Right atrium auricular region (tissue), 2 donors: ENCODE data around the gene PCDH9. TPM values are rescaled to one million over a fixed set of nuclear protein-coding genes. Genes with fewer than 3 reads are reported as not detected.
"Not testable (repeated sequence)": the region's sequence is repeated elsewhere in the genome, so short reads cannot be mapped to it uniquely, and the experiment has no call there.

Experiments used
- DNase-seq: peaks from one replicate; pipeline ENCODE4 v3.0.0-alpha.2; 2019; ENCODE audit warnings: low spot score
- H3K27ac ChIP-seq, 2 donors: fragments of 200-600 bp; sonication (generic); 1 replicate in 1 of 2; 2 replicates in 1 of 2; pipeline ENCODE4 v1.5.1; 2016 to 2019
- H3K27me3 ChIP-seq, 2 donors: fragments of 200-600 bp; sonication (generic); one replicate each; pipeline versions ENCODE4 v1.5.1 to v1.6.0; 2017 to 2019
- H3K36me3 ChIP-seq: fragments of 200-600 bp; sonication (generic); one replicate; pipeline ENCODE4 v1.5.1; 2016
- H3K4me1 ChIP-seq, 2 donors: fragments of 200-600 bp; sonication (generic); one replicate each; pipeline versions ENCODE4 v1.5.1 to v1.6.0; 2017 to 2019
- H3K4me3 ChIP-seq, 2 donors: fragments of 200-600 bp; sonication (generic); 1 replicate in 1 of 2; 2 replicates in 1 of 2; pipeline ENCODE4 v1.5.1; 2017 to 2019; ENCODE audit warnings: mild to moderate bottlenecking in 1 of 2, moderate library complexity in 1 of 2
- H3K9me3 ChIP-seq, 2 donors: fragments of 200-600 bp; sonication (generic); one replicate each; pipeline ENCODE4 v1.5.1; 2019
- CTCF ChIP-seq, 2 donors: fragments of 200-600 bp; sonication (generic); IDR thresholded peaks; one replicate each; pipeline ENCODE4 v1.5.1; 2019; ENCODE audit warnings: antibody characterized with exemption in 2 of 2
- total RNA-seq, 2 donors: library from RNA; depleted of rRNA; stranded (reverse); fragments of >200 nt; gene quantifications; one replicate each; pipeline ENCODE4 v1.1.0, GENCODE V29; 2016

PCDH9 gene
- total RNA-seq, 2 donors from 2014 or later: 19.4 to 28.7 TPM

GRCh38 chr13:66266348-66266747 is 963.8 kb downstream of the PCDH9 start:
- Histone ChIP-seq H3K27ac (no peak overlapping the region), H3K27me3 (no peaks in the 10 kb centered on the region), H3K4me3 (no peak overlapping the region), H3K4me1 (no peaks in the 10 kb centered on the region), H3K36me3 (no peaks in the 10 kb centered on the region), H3K9me3 (no peaks in the 10 kb centered on the region)
- no peak for TF ChIP-seq CTCF (IDR thresholded peaks at IDR 0.05)
- DNase-seq: no peak

GRCh38 chr13:66265371-66265770 is 964.8 kb downstream of the PCDH9 start:
- DNase-seq: no peak
- H3K27ac ChIP-seq: no peak overlapping the region
- no peak for TF ChIP-seq CTCF (IDR thresholded peaks at IDR 0.05)
- H3K36me3 ChIP-seq: no peaks in the 10 kb centered on the region
- H3K4me1 ChIP-seq: no peaks in the 10 kb centered on the region
- no peak overlapping the region for H3K4me3 ChIP-seq
- no peaks in the 10 kb centered on the region for H3K9me3 ChIP-seq
- H3K27me3 ChIP-seq: no peaks in the 10 kb centered on the region

- H3K9me3 ChIP-seq: no peaks in the 10 kb centered on the region
- H3K4me1 ChIP-seq: no peaks in the 10 kb centered on the region
- no peaks in the 10 kb centered on the region for H3K36me3 ChIP-seq
- TF ChIP-seq CTCF (IDR thresholded peaks at IDR 0.05): no peak
- DNase-seq: no peak
- no peaks in the 10 kb centered on the region for H3K27me3 ChIP-seq
- no peak overlapping the region for H3K4me3 ChIP-seq
- no peak overlapping the region for H3K27ac ChIP-seq
Measured at GRCh38 chr13:66264971-66265370, 965.2 kb downstream of the PCDH9 start.

GRCh38 chr13:66262330-66262729 is 967.8 kb downstream of the PCDH9 start:
- DNase-seq: no peak
- TF ChIP-seq CTCF (IDR thresholded peaks at IDR 0.05): no peak
- Histone ChIP-seq H3K27ac (no peak overlapping the region), H3K27me3 (no peaks in the 10 kb centered on the region), H3K36me3 (no peaks in the 10 kb centered on the region), H3K4me1 (no peaks in the 10 kb centered on the region), H3K4me3 (no peak overlapping the region), H3K9me3 (no peaks in the 10 kb centered on the region)

- H3K27ac ChIP-seq, H3K27me3 ChIP-seq, H3K4me1 ChIP-seq, DNase-seq, H3K9me3 ChIP-seq, H3K4me3 ChIP-seq, H3K36me3 ChIP-seq: not testable (repeated sequence)
Measured at GRCh38 chr13:66259426-66259825, 970.7 kb downstream of the PCDH9 start.
